Nephron (organoid): ENCODE measurements around the gene SYT12.
A peak's percentile ranks its signal among the peaks of the same experiment; 100 is the strongest.

Experiments used
- H3K27ac Mint-ChIP-seq, 3 experiments: 2 replicates each; pipeline ENCODE4 v1.8.0; 2020; ENCODE audit warnings: mixed read lengths in 3 of 3, mild to moderate bottlenecking in 2 of 3, moderate library complexity in 1 of 3
- H3K27me3 Mint-ChIP-seq: 2 replicates; pipeline ENCODE4 v1.8.0; 2021; ENCODE audit warnings: low read depth, mild to moderate bottlenecking, moderate library complexity, mixed read lengths
- H3K36me3 Mint-ChIP-seq: 2 replicates; pipeline ENCODE4 v1.8.0; 2020; ENCODE audit warnings: low read depth, mixed read lengths
- H3K4me1 Mint-ChIP-seq: 2 replicates; pipeline ENCODE4 v1.8.0; 2020; ENCODE audit warnings: mixed read lengths
- H3K4me3 Mint-ChIP-seq, 3 experiments: 2 replicates each; pipeline ENCODE4 v1.8.0; 2020; ENCODE audit warnings: mild to moderate bottlenecking in 3 of 3, mixed read lengths in 3 of 3, moderate library complexity in 2 of 3
- H3K9me3 Mint-ChIP-seq: 2 replicates; pipeline ENCODE4 v1.8.0; 2020; ENCODE audit warnings: mixed read lengths
- CTCF ChIP-seq, 3 experiments: fragments of 200-600 bp; sonication (generic); IDR thresholded peaks; one replicate each; pipeline ENCODE4 v1.5.0; 2021; ENCODE audit warnings: antibody characterized with exemption in 3 of 3; ENCODE audit not compliant: unreplicated experiment in 3 of 3

Gene SYT12

GRCh38 chr11:67048515-67049130 lies 25.7 kb downstream of the SYT12 start:
- Mint-ChIP-seq H3K4me3 (no peak overlapping the region), H3K27me3 (peaks cover 7% of the 10 kb centered on the region), H3K4me1 (no peaks in the 10 kb centered on the region), H3K36me3 (no peaks in the 10 kb centered on the region), H3K9me3 (no peaks in the 10 kb centered on the region), H3K27ac (no peak overlapping the region)
- TF ChIP-seq CTCF (IDR thresholded peaks at IDR 0.05; ENCODE audit: unreplicated experiment in 3 of 3), result no peak

- Mint-ChIP-seq H3K27me3 (peaks cover 13% of the 10 kb centered on the region), H3K27ac (no peak overlapping the region), H3K36me3 (no peaks in the 10 kb centered on the region), H3K4me1 (peaks cover 12% of the 10 kb centered on the region), H3K9me3 (no peaks in the 10 kb centered on the region), H3K4me3 (no peak overlapping the region)
- TF ChIP-seq CTCF (IDR thresholded peaks at IDR 0.05; ENCODE audit: unreplicated experiment in 3 of 3), result no peak
Observed at GRCh38 chr11:67050139-67050538, 27.2 kb downstream of the SYT12 start.

DNA sequence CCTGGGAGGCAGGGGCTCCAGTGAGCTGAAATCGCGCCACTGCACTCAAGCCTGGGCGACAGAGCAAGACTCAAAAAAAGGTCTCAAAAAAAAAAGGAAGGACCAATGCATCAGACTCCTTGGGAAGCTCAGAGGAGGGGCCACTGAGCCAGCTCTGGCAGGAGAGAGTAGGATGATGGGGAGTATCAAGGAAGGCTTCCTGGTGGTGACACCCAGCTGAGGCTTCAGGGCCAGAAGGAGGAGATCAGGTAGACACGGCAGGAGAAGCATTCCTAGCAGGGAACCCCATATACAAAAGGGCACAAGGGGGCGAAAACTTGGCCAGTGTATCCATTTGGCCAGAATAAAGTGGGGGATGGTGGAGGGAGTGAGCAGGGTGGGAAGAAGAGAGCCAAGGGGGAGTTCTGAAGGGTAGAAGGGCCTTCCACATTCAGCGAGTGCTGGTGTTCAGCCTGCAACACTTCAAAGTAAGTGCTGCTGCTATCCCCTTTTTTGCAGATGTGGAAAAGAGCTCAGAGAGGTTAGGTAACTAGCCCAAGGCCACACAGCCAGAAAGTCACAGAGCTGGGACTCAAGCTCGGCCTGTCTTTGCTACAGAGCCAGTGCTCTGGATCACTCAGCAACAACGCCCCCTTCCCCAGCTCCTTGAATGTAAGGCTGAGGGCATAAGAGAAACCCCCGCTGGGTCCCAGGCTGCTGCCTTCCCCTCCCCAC lies 28.4 kb downstream of the SYT12 start:
- no peak for TF ChIP-seq CTCF (IDR thresholded peaks at IDR 0.05; ENCODE audit: unreplicated experiment in 3 of 3)
- no peaks in the 10 kb centered on the region for H3K9me3 Mint-ChIP-seq
- peaks cover 19% of the 10 kb centered on the region for H3K27me3 Mint-ChIP-seq
- peaks cover 23% of the 10 kb centered on the region for H3K4me1 Mint-ChIP-seq
- peak overlapping the region in 1 of 3 experiments; percentile 19 for H3K4me3 Mint-ChIP-seq
- no peaks in the 10 kb centered on the region for H3K36me3 Mint-ChIP-seq
- no peak overlapping the region for H3K27ac Mint-ChIP-seq

DNA sequence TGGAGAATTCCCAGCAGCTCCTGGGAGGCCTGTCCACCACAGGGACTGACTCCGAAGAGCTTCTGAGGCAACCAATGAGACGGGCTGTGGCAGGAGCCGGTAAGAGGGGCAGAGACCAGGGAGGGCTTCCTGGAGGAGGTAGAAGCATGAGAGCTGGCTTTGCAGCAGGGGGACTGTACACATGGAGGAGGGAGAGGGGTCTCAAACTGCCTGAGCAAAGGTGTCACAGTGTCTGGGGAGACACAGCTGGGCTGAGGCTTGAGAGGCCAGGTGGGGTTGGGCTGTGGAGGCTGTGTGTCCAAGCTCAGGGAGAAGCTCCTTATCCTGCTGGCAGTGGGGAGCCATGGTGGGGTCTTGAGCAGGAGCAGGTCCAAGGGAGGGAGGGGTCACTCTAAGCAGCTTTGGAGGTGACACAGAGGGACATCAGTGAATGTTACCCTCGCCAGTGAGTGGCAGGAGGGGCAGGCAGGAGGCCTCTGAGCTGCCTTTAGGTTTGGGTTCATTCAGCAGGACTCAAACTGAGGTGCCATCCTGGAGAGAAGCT lies 29.1 kb downstream of the SYT12 start:
- no peaks in the 10 kb centered on the region for H3K9me3 Mint-ChIP-seq
- H3K27me3 Mint-ChIP-seq, result peaks cover 21% of the 10 kb centered on the region
- no peak for TF ChIP-seq CTCF (IDR thresholded peaks at IDR 0.05; ENCODE audit: unreplicated experiment in 3 of 3)
- H3K4me1 Mint-ChIP-seq, result peaks cover 23% of the 10 kb centered on the region
- H3K27ac Mint-ChIP-seq, result no peak overlapping the region
- H3K4me3 Mint-ChIP-seq, result no peak overlapping the region
- no peaks in the 10 kb centered on the region for H3K36me3 Mint-ChIP-seq

- H3K9me3 Mint-ChIP-seq, result no peaks in the 10 kb centered on the region
- TF ChIP-seq CTCF (IDR thresholded peaks at IDR 0.05; ENCODE audit: unreplicated experiment in 3 of 3), result no peak
- H3K27me3 Mint-ChIP-seq, result peaks cover 21% of the 10 kb centered on the region
- no peaks in the 10 kb centered on the region for H3K36me3 Mint-ChIP-seq
- no peak overlapping the region for H3K27ac Mint-ChIP-seq
- H3K4me1 Mint-ChIP-seq, result peaks cover 23% of the 10 kb centered on the region
- H3K4me3 Mint-ChIP-seq, result no peak overlapping the region
Observed at GRCh38 chr11:67052891-67053290, 30.0 kb downstream of the SYT12 start.
